NCI-H748 treated with DMSO at 0.1 percent for 48 hours (cell line): ENCODE results near the gene COL1A1.
A peak's percentile ranks its signal among the peaks of the same experiment; 100 is the strongest.

Source experiments
- DNase-seq: peaks from one replicate; lab custom pipeline; 2025; lab: John Stamatoyannopoulos, UW

COL1A1 gene

DNA sequence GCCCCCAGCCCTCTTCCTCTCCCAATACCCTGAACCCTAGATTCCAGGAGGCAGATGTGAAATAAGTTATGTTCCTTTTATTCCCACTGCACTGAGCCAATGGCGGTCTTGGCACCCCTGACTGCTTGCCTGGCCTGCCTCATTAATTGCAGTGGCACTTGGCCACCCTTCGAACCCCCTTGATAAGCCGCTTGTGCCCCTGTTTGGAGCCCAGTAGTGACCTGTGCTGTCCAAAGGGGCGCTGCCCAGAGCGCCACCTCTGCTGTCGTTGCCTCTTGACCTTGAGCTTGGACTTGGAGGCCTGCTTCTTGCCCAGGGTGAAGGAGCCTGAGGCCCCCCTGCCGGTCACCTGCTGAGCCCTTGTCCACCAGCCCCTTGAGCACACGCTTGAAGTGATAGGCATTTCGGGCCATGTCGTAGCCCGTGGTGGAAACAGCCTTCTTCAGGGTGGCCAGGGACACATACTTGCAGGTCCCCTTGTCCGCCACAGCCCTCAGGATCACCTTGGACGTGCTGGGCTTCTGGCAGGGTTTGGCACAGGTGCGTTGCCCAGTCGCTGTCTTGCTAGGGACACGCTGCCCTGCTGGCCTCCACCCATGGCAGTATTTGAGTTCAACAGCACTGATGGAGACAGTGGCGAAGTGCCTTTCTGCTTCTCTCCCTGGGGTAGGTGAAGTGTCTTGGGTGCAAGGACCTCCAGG lies 29.9 kb downstream of the COL1A1 start:
- no peak for DNase-seq

GRCh38 chr17:50170662-50171370 lies 30.6 kb downstream of the COL1A1 start:
- DNase-seq = no peak

- DNase-seq = no peak
Observed at GRCh38 chr17:50169881-50170459, 31.5 kb downstream of the COL1A1 start.

GRCh38 chr17:50169121-50169764 lies 32.2 kb downstream of the COL1A1 start:
- no peak for DNase-seq

DNA sequence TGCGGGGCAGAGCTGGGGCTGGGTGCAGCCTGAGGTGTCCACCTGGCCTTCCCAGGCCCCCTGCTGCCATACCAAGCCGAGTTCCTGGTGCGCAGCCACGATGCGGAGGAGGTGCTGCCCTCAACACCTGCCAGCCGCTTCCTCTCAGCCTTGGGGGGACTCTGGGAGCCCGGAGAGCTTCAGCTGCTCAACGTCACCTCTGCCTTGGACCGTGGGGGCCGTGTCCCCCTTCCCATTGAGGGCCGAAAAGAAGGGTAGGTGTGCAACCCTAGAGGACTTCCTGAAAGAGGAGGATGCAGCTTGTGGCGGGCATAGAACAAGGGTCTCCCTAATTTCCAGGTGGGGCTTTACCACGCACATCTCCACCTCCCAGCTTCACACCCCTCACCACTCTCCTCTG lies 33.1 kb downstream of the COL1A1 start:
- no peak for DNase-seq

- DNase-seq = no peak
Observed at GRCh38 chr17:50167371-50167770, 34.1 kb downstream of the COL1A1 start.

GRCh38 chr17:50166518-50167181 lies 34.8 kb downstream of the COL1A1 start:
- no peak for DNase-seq

DNA sequence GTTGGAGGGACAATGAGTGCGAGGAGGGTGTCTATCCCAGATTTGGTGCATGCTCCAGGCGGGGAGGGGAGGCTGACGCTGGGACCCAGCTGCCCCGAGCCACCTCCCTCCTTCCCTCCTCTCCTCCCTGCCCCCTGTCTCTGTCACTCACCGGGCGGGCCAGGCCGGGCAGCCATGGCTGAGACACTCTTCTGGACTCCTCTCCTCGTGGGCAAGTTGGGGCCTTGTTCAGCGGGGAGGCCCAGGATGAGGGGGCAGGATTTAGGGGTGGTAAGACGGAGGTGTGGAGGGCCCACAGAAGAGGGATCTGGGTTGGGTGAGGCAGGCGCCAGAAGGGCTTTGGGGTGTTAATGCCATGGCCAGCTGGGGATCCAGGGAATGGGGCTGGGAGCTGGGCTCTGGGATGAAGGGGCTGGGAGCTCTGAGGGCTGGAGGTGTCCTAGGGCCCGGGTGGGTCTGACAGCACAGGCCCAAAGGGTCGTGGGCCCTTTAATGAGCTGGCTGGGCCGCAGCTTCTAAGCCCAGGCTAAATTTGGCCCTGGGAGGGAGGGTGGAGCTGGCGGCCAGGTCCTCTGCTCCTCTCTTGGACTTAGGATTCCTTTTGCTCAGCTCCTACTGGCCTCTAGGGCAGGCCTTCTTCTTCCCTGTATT lies 35.4 kb downstream of the COL1A1 start, which contains the start of gene SGCA:
TSS of gene SGCA (plus strand) at position 139 of the 651 bp plus-strand sequence. CDS start at position 175, 36 bp downstream.
- no peak for DNase-seq

DNA sequence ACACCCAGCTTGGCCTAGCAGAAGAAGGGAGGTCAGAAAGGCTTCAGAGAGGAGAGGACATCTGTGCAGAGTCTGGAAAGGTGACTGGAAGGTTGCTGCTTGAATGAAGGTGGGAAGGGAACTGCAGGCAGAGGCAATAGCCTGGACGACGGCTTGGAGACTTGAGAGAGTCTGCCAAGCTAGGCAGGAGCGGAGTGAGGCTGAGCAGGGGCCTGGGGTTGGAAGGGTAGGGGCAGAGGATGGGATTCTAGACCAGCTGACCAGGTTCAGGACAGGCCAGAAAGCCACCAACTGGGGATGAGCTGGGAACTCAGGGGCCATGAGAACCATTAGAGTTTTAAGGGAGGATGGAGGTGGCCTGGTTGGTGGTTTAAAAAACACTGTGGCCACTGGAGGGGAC lies 36.0 kb downstream of the COL1A1 start:
- no peak for DNase-seq

GRCh38 chr17:50165066-50165465 lies 36.4 kb downstream of the COL1A1 start:
- DNase-seq = no peak

DNA sequence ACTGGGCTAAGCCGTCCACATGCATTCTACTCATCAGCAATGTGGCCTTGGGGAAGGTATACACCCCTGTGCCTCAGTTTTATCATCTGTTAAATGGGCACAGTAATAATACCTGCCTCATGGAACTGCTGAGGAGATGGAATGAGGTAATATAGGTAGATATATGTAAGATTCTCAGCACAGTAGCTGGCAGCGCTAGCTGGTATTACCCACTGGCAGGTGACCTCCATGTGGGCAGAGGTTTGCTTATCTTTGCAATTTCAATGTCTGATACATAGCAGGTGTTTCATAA lies 36.8 kb downstream of the COL1A1 start:
- DNase-seq = no peak

DNA sequence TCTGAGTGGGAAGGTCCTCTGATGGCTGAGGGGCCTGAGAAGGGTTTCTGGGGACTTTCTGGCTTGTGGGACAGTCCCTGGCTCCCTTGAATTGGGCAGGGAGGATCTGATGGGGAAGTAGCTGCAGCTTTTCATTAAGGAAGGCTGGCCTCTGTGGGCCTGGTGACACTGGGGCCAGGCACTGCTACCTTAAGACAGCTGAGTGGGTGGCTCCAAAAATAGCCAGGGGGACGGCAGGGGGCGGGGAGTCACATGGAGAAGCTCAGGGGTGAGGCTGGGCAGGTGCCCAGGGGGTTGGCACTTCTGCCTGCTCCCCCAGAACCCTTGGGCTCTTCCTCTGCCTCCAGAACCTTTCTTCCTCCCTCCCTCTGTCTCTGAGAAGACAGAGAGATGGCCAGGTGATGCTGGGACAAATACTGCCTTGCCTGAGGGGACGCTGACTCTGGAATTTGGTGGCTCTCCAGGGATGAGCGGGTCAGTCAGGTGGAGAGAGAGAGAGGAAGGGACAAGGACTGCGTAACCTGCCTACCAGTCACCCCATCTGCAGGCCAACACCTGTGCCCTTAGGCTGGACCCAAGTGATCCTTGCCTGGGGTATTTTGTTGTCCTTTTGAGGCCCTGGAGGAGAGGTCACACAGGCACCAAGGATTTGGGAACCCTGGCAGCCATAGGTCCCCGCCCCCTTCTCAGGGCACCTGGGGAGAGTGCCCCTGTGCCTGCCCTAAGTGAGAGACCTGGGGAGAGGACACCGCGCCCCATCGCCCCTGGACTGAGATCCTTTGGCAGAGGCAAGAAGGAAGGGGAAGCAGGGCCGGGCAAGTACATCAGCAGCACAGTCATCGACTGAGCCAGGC lies 37.4 kb downstream of the COL1A1 start:
- no peak for DNase-seq

DNA sequence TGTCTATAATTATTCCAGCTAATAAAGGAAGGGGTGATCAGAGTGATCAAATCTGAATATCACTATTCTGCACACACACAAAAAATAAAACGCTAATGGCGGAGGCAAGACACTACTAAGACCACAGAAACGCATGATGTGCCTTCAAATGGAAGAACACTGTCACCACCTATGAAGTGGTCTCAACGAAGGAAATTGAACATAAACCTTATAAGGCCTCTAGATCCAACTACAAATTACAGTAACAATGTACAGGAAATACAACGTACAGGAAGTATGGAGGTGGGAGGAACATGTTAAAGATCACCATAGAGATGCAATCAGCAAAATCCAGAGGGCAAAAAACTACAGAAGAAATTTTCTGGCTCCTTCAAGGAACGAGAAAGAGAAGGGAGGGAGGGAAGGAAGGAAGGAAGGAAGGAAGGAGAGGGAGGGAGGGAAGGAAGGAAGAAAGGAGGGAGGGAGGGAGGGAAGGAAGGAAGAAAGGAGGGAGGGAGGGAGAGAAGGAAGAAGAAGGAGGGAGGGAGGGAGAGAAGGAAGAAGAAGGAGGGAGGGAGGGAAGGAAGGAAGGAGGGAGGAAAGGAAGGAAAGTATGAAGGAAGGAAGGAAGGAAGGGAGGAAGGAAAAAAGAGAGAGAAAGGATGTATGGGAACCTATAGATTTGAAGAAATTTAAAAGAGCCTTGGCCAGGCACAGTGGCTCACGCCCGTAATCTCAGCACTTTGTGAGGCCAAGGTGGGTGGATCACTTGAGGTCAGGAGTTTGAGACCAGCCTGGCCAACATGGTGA lies 38.8 kb downstream of the COL1A1 start:
- no peak for DNase-seq

- no peak for DNase-seq
Observed at GRCh38 chr17:50161911-50162288, 39.5 kb downstream of the COL1A1 start.

DNA sequence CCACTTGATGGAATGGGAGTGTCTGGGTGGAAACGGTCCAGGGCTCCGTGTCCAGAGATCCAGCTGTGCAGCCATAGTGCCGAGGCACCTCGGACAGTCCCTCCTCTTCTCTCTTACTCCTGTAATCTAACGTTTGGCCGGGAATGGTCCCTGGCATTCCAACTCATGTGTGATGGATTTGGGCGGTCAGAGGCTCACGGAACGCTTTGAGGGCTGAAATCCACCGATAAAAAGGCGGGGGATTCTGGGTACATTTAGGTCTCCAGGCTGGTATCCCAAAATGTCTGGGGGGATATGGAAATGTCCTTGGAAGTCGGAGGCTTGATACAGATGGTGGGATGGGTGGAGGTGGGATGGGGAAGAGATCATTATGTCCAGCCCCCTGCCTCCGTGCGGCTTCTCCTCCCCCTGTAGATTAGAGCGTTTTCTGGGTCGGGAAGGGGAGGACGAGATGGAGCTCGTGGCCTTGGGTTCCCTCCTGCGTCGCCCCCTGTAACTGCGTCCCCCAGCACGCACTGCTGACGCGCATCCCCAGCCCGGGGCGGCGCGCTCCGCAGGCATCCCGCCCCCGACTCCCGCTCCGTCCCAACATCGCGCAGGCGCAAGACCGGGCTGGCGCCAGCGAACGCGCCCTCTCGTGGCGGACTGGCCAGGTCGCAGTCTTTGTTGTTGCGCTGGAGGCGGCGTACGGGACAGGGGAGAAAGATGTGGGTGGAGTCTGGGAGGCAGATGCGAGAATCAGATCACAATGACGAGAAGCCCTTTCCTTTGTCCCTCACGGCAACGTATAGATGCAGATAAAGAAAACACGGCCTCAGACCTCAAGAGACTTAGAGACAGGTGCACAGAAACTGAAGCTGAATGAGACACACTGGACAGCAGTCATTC lies 40.2 kb downstream of the COL1A1 start:
- DNase-seq = peak; percentile 82

- DNase-seq = no peak
Observed at GRCh38 chr17:50157891-50158290, 43.5 kb downstream of the COL1A1 start.

DNA sequence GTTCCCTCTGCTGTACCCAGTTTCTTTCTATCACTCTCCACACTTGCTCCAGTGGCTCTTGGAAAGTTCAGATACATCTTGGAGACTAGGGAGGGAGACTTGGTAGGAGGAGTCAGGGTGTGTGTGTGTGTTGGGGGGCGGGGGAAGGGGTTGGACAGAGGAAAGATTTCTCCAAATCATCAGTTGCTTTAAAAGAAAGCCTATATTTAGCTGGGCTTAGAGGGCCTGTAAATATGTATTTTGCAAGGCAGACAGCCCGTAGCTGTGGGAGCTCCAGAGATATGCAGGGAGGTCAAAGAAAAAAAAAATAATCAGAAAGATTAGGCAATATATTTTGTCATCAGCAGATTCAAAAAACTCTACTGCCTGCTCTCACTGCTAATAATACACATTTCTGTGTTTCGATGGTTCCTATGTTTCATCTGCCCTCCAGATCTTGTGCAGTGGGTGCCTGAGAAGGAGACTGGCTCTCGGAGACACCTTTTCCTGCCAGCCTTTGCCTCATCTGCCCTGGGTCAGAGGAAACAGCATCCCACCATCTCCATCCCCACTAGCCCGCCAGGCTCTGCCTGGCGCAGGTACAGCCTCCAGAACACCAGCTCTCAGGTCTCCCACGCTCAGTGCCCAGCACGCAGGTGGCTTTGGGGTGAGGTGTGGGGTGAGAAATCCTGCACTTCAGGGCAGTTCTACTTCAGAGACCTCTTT lies 46.2 kb downstream of the COL1A1 start:
- no peak for DNase-seq

- no peak for DNase-seq
Observed at GRCh38 chr17:50154604-50155003, 46.8 kb downstream of the COL1A1 start.
